Mononuclear cell (primary cell): ENCODE measurements around the gene TMEM9B. TPM values are rescaled to one million over a fixed set of nuclear protein-coding genes. Genes with fewer than 3 reads are reported as not detected.
"Not testable (repeated sequence)": the region's sequence is repeated elsewhere in the genome, so short reads cannot be mapped to it uniquely, and the experiment has no call there.

ENCODE experiments used
- H3K27me3 ChIP-seq: 2 replicates; pipeline ENCODE4 v1.6.0; 2011; ENCODE audit warnings: low read length, control low read depth; ENCODE audit not compliant: insufficient read depth
- H3K4me1 ChIP-seq: 2 replicates; pipeline ENCODE4 v1.5.1; 2011; ENCODE audit warnings: mild to moderate bottlenecking, low read length, control low read depth; ENCODE audit not compliant: insufficient read depth
- H3K4me3 ChIP-seq: 2 replicates; pipeline ENCODE4 v1.5.1; 2011; ENCODE audit warnings: mild to moderate bottlenecking, low read length, moderate library complexity
- H3K9me3 ChIP-seq: 2 replicates; pipeline ENCODE4 v1.5.1; 2011; ENCODE audit warnings: low read depth, mild to moderate bottlenecking, control low read depth, low read length
- total RNA-seq: library from RNA; depleted of rRNA; stranded (reverse); fragments of >200 nt; gene quantifications from one replicate; pipeline ENCODE4 v1.2.3, GENCODE V29; 2012

Gene TMEM9B
- total RNA-seq, 1 donor: 40.9 TPM

DNA sequence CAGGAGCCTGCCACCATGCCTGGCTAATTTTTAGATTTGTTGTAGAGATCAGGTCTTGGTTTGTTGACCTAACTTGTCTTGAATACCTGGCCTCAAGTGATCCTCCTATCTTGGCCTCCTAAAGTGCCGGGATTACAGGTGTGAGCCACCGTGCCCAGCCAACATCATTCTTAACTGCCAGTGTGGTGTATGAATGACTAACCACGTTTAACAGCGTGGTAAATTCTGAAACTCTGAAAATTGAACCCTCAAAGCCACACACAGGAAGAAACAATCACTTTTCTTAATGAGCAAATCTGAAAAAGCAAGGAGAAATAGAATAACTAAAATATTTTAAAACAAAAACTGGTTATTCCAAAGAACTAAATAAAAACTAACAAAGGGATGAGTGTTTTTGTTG, 7.4 kb downstream of the TMEM9B start:
- Histone ChIP-seq H3K27me3 (no peaks in the 10 kb centered on the region), H3K4me1 (peaks cover 9% of the 10 kb centered on the region), H3K9me3 (no peaks in the 10 kb centered on the region)

DNA sequence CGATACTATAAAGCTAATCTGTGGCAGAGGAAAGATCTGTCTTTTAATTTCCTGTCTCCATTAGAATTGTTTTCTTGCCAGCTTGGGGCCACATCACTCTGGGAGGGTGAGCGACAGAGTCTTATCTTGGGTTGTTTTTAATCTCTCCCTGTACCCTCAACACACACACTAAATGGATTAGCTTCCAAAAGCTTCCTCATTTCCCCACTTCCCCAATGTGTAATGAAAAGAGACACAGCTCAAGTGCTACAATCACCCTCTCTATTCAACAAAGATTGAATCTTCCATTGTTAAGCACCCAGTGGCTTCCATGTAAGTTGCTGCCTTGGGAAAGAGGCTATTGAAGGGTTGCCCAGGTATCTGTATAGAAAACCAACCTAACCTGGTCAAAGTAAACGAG, 15.4 kb downstream of the TMEM9B start:
- H3K27me3 ChIP-seq: no peaks in the 10 kb centered on the region

More for the DNA sequence above, 7.4 kb downstream of the TMEM9B start:
- no peak overlapping the region for H3K4me3 ChIP-seq

DNA sequence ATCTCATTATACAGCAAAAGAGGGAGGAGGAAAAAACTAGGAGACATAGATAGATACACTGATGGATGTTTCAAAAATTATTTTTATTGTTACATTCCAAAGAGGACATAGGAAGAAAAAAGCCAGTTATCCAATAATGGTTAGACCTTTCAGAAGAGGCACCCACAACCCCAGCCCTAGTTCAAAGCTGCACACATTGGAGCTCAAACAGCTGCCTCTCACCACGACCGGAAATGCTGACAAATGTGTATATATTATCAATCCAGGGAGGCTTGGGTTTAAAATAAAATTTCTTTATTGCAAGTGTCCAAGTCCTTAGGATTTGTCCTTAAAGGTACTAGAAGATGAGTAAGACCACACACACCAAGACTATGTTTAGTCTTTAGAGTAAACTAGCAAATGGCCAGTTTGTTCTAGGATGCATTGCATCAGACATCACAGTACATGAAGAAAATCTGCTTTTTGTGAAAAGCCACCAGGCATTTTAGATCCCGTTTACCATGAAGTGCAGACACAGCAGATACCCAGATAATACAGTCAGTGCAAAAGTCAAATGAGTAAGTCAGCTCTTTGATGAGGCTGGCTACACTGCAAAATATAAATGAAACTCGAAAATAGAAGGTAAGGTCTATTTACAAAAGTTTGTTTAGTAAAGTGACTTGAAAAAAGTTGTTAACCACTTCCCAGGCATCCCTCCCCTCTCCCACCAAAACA, 16.9 kb downstream of the TMEM9B start:
- no peaks in the 10 kb centered on the region for H3K4me1 ChIP-seq
- H3K27me3 ChIP-seq: no peaks in the 10 kb centered on the region
- no peak overlapping the region for H3K4me3 ChIP-seq
- no peaks in the 10 kb centered on the region for H3K9me3 ChIP-seq

More for the DNA sequence above, 15.4 kb downstream of the TMEM9B start:
- no peaks in the 10 kb centered on the region for H3K4me1 ChIP-seq
- no peak overlapping the region for H3K4me3 ChIP-seq
- no peaks in the 10 kb centered on the region for H3K9me3 ChIP-seq

DNA sequence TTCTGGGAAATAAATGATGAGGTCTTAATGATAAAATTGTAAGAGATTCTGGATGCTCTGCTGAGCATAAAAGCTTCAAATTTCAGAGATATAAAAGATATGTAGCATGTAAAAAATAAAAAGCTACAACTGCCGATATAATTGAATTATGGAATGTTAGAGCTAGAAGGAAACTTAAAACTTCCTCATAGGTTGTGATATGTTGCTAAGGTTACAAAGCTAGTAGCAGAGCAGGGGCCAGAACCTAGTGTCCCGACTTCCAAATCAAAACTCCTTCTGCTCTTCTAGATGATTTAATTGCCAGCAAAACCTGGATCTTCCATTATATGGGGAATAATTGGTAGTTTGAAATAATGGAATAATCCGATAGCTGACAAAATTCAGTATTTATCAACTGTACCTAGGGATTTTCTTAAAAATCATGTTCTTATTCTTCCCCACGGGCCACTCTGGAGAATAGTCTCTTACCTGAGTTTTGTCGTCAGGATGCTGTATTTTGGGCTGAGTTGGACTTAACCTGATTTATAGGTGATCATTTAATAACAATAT, 21.6 kb downstream of the TMEM9B start, which contains the start of gene ASCL3:
TSS of gene ASCL3 (minus strand) at position 499 of the 549 bp plus-strand sequence. CDS start 4,855 bp downstream, outside the sequence.
- Histone ChIP-seq H3K4me1 (no peaks in the 10 kb centered on the region), H3K9me3 (no peaks in the 10 kb centered on the region), H3K27me3 (no peaks in the 10 kb centered on the region), H3K4me3 (no peak within 1 kb of the TSS)

DNA sequence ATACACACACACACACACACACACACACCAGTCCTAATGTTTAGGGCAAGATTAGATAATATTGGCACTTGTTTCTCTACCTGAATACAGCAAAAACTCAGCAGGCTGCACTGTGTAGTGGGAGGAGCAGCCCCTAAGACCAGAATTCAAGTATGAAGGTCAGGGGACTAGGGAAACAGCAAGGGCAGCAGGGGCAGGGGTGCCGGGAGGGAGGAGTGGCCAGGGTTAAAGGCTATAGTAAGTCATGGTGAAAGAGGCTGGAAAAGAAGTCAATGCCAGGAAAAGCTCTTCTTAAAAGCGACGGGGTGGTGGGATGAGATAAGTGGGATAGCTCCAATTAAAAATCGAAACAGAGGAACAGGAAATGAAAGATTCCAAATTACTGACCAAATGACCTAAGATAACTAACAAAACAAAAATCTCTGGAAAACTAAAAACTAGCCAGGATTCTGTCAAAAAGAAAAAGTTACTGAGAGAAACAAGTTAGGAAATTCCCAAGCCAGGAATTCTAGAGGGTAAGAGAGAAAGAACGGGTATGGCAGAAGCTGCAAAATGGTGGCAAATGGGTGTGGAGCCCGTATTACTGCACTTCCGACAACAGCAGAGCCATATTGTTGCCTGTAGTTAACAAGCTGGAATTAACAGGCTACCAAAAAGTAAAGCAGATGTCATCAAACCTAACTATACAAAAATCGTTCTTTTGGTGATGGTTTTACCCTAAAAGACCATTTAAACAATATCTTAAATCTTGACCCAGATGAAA, 22.7 kb downstream of the TMEM9B start:
- Histone ChIP-seq H3K4me1 (no peaks in the 10 kb centered on the region), H3K4me3 (no peak overlapping the region), H3K27me3 (no peaks in the 10 kb centered on the region), H3K9me3 (no peaks in the 10 kb centered on the region)

DNA sequence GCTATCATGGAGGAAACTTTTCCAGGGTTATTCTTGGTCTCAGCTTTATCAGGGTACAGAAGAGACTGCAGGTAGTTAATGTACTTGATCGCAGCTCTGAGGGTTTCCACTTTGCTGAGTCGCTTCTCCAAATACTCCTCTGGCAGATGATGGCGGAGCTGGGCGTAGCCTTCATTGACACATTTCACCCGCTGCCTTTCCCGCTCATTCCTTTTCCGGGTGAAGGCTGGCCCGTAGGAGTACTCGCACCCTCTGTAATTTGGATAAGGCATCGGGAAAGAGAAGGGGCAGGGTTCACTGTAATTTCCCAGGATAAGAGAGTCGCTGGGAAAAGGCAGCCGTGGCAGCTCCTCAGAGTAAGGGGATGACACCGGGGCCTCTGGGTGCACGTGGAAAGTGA, 26.6 kb downstream of the TMEM9B start:
- Histone ChIP-seq H3K4me3 (no peak overlapping the region), H3K27me3 (no peaks in the 10 kb centered on the region), H3K9me3 (no peaks in the 10 kb centered on the region), H3K4me1 (no peaks in the 10 kb centered on the region)

DNA sequence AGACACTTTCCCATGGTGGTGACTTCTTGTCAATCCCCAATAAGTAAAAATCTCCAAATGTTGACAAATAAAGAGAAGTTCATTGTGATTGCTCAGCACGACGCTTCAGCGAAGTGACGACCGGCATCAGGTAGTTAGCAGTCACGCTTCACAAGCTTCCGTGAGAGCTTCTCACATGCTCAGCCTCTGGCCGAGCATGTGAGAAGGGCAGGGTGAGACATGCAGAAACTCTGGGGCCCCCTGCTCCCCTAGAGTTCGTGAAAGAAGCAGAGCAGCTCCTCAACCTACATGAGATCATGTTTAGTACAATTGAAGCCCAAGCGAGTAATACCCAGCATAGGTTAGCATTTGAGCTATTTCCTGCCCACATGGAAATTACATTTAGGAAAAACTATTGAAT, 27.1 kb downstream of the TMEM9B start:
- H3K9me3 ChIP-seq: no peaks in the 10 kb centered on the region
- H3K4me1 ChIP-seq: no peaks in the 10 kb centered on the region
- no peak overlapping the region for H3K4me3 ChIP-seq
- H3K27me3 ChIP-seq: no peaks in the 10 kb centered on the region

DNA sequence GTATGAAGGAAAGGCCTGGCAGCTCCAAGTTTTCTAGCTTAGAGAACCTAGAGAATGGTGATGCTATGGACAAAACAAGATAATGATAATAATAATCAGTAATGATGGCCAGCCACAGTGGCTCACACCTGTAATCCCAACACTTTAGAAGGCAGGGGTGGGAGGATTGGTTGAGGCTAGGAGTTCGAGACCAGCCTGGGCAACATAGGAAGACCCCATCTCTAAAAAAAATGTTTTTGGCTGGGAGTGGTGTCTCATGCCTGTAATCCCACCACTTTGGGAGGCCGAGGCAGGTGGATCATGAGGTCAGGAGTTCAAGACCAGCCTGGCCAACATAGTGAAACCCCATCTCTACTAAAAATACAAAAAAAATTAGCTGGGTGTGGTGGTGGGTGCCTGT, 28.5 kb downstream of the TMEM9B start:
- H3K27me3 ChIP-seq, H3K4me1 ChIP-seq, H3K4me3 ChIP-seq, H3K9me3 ChIP-seq: not testable (repeated sequence)

DNA sequence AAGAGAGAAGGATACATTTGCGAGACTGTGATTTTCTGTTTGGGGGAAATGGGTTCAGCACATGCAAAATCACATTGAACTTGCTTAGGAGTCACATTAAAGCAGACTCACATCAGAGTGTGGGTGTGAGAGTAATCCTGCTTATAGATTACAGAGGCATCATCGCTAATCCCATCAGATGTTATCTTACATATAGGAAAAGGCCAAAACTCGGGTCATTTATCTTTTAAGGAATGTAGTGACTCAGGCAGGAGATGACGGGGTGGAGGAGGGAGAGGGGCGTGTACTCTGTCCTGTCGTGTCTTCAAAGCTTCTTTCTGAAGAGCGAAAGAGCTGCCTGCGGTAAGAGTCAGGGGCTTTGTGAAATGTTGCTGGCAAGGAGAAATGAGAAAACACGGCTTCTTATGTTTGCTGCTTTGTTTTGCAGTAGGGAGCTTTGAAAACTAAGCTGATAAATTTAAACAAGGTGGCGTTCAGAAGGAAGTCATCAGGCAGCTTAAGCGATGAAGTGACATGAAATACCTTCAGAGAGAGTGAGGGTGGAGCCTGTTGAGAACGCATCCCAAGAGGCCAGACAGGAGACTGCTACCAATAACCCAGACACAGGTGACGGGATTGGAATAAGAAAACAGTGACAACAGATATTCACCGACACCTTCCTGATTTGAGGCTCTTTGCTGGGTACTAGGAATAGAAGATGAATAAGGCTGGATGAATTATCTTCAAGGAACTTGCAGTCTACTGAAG, 29.3 kb downstream of the TMEM9B start:
- H3K4me3 ChIP-seq: no peak overlapping the region
- no peaks in the 10 kb centered on the region for H3K9me3 ChIP-seq
- no peaks in the 10 kb centered on the region for H3K27me3 ChIP-seq
- no peaks in the 10 kb centered on the region for H3K4me1 ChIP-seq

DNA sequence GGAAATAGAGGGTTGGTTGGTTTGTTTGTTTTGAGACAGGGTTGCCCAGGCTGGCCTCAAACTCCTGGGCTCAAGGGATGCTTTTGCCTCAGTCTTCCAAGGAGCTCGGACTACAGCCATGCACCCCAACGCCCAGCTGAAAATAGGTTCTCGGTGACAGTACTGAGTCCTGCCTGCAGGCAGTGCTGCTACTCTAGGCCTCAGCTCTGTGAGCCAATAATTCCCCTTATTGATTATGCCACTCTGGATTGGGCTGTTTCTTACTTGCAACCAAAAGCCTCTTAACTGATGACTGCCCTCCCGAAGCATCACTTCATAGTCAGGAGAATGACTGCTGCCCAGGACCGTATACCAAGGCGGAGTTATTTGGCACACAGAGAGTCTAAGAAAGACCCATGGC, 30.3 kb downstream of the TMEM9B start:
- Histone ChIP-seq H3K27me3 (no peaks in the 10 kb centered on the region), H3K9me3 (no peaks in the 10 kb centered on the region), H3K4me3 (no peak overlapping the region), H3K4me1 (no peaks in the 10 kb centered on the region)

DNA sequence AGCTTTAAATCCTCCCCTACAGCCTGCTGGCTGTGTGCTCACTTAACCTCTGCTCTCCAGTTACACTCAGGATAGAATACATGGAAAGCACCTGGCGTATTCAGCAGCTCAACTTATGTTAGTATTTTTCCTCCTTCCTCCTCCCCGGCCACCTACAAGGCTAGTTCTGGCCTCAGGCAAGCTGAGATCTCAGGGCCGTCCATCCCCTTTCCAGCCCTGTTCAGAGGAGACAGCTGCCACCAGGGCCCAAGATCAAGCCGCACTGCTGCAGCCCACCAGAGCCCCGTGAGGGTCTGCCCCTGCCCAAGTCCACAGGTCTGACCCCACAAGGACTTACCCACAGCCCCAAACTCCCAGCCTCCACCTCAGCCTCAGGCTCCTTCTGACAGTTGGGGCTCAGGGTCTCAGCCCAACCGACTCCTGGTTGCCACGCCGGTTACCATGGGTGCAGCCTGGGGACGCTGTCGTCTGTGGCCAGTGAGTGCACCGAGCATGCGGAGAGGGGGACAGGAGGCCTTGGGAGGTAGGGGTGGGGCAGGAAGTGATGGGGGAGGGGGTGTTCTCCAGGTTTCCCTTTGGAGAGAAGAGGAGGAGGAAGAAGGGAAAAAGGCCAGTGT, 31.6 kb downstream of the TMEM9B start, which contains the start of gene C11orf16:
TSS of gene C11orf16 (minus strand) at position 384 of the 617 bp plus-strand sequence. CDS start 639 bp downstream, outside the sequence.
- Histone ChIP-seq H3K4me1 (no peaks in the 10 kb centered on the region), H3K27me3 (no peaks in the 10 kb centered on the region), H3K9me3 (no peaks in the 10 kb centered on the region), H3K4me3 (no peak within 1 kb of the TSS)

DNA sequence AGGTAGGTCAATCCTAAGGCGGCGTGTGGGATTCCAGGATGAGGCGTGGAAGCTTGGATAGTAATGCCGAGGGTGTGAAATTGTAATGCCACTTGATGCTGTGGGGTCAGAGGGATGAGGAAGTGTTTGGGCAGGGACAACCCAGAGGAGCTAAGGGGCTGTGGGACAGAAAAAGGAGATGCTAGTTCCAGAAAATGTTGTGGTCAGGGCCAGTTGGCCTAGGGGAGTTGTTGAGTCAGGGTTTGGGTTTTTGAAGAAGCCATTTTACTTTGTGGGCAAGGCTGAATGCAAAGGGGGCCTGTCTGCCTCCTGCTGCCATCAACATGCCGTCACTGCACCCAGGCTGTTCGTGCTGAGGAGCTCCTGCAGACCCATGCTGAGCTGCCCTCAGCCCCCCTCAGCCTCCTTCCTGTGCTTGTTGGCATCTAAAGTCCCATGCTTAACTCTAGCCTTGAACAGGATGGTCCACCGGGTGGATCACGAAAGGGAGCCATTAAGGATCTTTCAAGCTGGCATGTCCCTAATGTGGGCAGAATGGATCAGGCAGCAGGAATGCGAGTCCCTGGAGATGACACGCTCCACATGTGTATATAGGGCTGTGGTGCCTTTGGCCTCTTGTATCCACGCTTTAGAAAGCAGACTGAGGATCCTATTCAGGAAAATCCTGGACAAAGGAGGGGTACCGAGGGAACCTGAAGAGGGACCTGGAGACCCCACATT, 33.6 kb downstream of the TMEM9B start:
- no peaks in the 10 kb centered on the region for H3K9me3 ChIP-seq
- no peaks in the 10 kb centered on the region for H3K4me1 ChIP-seq
- H3K4me3 ChIP-seq: no peak overlapping the region
- H3K27me3 ChIP-seq: no peaks in the 10 kb centered on the region

DNA sequence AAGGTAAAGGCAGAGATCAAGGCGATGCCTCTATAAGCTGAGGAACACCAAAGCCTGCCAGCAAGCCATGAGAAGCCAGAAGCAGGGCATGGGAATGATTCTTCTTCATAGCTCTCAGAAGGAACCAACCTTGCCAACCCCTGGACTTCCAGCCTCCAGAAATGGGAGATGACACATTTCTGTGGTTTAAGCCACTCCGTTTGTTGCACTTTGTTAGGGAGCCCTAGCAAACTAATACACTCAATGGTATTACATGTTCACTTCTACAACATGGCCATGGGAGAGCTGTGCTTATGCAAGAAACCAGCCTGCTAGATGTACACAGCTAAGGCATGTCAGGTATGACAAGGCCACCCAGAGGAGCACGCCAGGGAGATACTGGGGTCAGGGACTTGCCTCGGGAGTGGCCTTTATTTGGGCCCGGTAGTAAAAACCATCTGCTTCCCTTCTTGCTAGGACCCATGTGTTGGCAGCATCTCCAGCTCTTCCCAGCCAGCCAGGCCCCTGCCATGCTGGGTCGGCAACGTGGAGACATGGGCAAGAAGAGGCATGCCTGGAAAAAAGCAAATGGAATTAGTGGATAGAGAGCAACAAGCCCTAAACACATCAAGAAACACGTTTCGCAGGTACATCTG, 35.1 kb downstream of the TMEM9B start:
- Histone ChIP-seq H3K4me1 (no peaks in the 10 kb centered on the region), H3K9me3 (no peaks in the 10 kb centered on the region), H3K27me3 (no peaks in the 10 kb centered on the region), H3K4me3 (no peak overlapping the region)

DNA sequence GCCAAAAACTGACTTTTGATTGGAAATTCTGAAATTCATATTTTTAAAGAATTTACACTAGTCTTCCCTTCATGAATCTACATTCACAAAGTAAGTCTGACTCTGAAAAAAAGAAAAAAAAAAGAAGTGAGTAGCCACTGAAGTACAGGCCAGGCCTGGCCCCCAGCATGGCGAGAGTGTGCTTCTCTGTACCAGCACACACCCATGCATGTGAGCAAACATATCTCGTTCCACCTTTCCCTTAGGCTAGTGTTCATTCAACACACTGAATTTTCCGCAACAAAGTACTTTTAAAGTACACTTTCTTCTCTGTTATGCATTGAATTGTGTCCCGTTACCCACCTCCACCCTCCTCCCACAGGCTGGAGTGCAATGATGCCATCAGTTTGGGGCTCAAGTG, 36.0 kb downstream of the TMEM9B start:
- H3K4me3 ChIP-seq: no peak overlapping the region
- H3K4me1 ChIP-seq: no peaks in the 10 kb centered on the region
- no peaks in the 10 kb centered on the region for H3K27me3 ChIP-seq
- H3K9me3 ChIP-seq: no peaks in the 10 kb centered on the region
